HPDE6-E6E7 (cell line): ENCODE measurements around the gene SPTLC1.
"Not testable (repeated sequence)": the region's sequence is repeated elsewhere in the genome, so short reads cannot be mapped to it uniquely, and the experiment has no call there.

Experiments used
- DNase-seq: peaks from one replicate; pipeline ENCODE4 v3.0.0; 2011; ENCODE audit warnings: missing footprints; ENCODE audit errors: extremely low spot score

SPTLC1 gene

GRCh38 chr9:92115071-92115858 lies at the start of gene SPTLC1:
Gene SPTLC1, minus strand, starts transcription at chr9:92115413. Its CDS starts 43 bp downstream, at chr9:92115370.
- peak; percentile 96 for DNase-seq

DNA sequence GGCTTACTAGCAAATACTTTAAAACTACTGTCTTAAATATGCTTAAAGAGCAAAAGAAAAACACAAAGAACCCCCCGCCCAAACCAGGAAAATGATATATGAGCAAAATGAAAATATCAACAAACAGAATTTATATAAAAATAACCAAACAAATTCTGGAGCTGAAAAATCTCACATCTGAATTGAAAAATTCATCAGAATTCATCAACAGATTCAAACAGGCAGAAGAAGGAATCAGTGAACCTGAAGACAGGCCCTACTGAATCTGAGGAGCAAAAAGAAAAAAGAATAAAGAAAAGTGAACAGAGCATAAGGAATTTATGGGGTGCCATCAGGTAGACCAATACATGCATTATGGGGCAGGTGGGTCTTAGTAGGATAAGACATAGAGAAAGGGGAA lies 49.8 kb upstream of the SPTLC1 start:
- no peak for DNase-seq

DNA sequence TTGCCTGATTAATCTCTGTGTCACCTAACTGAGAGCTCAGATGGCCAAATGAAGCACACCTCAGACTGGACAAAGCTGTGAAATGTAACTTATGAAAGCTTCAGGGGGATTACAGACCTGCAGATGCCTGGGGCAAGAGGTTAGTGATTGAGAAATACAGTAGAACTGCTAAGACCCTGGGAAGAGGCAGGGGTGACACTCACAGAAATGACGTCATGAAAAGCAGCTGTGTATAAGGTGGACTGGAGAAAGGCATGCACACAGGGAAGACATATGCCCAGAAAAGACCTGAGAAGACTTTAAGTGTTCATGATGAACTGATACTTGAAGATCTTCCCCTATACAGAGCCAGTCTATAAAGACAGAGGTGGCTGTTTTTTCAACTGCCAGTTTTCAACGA lies 49.3 kb upstream of the SPTLC1 start:
- no peak for DNase-seq

- no peak for DNase-seq
These were observed 48.1 kb upstream of the SPTLC1 start for GRCh38 chr9:92163276-92163675.

DNA sequence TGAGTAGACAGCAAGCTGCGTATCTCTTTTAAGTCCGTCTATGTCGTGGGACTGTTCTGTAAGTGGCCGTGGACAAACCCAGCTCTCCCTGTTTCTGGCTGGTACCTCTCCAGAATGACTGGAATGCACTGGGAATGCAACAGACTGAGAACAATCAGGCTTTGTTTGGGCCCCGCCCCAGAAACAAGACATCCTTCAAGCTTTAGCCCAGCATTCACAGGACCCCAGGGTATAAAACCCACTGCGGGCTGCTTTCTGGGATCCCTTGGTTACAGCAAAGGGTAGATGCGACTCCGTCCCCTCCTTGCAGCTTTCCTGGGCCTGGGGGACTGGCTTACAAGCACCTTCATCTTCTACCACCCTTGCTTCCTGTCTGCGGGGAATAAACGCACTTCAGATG lies 45.6 kb upstream of the SPTLC1 start:
- no peak for DNase-seq

- no peak for DNase-seq
These were observed 43.8 kb upstream of the SPTLC1 start for GRCh38 chr9:92159058-92159457.

DNA sequence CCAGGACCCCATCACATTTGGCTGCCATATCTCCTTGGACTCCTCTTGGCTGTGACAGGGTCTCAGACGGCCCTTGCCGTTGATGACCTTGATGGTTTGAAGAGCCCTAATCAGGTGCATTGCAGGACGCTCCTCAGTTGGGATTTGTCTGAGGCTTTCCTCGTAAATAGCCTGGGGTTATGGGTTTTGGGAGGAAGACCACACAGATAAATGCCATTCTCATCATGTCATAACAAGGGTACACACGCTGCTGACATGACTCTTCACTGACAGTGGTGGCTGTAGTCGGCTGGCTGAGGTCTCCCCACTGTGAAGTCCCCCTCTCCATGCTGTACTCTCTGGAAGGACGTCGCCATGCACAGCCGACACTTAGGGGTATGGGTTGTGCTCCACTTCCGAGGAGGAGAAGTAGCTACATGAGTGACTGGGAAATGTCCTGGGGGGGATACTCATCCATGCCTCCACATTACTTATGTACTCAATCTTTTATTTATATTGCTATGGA lies 42.9 kb upstream of the SPTLC1 start:
- DNase-seq: no peak

- DNase-seq: not testable (repeated sequence)
These were observed 40.5 kb upstream of the SPTLC1 start for GRCh38 chr9:92155736-92156135.

GRCh38 chr9:92155221-92155620 lies 40.0 kb upstream of the SPTLC1 start:
- no peak for DNase-seq

DNA sequence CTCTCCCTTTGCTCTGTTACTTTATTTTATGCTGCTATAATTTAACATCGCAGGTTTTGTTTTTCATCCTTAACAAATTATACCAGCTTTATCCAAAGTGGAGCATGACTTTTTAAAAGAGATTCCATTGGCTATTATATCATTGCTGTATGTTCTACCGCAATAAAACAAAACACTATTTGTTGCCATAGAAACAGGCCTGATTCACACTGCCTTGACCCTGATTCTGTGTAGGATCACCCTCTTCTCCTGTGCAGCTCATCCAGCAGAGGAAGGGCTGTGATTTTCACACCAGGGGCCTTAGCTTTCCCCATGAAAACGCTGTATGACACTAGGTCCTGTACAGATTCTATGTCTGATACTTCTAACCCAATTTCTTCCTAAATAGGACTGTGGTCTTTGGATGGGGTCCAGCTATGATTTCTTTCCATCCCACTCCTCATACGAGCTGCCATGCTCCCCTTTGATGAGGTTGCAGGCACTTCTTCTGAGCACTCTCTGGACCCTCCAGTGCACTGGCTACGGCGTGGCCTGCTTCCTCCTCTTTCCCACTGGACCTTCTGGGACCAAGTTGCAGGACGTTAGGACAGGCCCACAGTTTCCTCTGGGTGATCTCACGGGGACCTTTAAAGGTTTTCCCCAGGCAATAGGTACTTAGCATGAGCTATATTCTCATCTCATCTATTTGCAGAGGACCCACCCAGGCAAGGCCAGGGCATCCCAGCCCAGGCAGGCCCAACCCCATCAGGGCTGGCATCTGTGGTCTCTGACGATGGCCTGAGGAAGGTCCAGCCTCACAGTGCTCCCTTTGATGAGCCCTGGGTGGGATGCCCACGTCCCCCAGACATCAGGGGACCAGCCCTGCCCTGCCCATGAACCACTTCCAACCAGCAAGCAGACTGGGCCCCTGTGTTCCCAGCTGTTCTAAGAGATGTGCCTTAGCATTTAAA lies 38.5 kb upstream of the SPTLC1 start:
- DNase-seq: peak; percentile 43

- no peak for DNase-seq
These were observed 36.6 kb upstream of the SPTLC1 start for GRCh38 chr9:92151691-92152393.

DNA sequence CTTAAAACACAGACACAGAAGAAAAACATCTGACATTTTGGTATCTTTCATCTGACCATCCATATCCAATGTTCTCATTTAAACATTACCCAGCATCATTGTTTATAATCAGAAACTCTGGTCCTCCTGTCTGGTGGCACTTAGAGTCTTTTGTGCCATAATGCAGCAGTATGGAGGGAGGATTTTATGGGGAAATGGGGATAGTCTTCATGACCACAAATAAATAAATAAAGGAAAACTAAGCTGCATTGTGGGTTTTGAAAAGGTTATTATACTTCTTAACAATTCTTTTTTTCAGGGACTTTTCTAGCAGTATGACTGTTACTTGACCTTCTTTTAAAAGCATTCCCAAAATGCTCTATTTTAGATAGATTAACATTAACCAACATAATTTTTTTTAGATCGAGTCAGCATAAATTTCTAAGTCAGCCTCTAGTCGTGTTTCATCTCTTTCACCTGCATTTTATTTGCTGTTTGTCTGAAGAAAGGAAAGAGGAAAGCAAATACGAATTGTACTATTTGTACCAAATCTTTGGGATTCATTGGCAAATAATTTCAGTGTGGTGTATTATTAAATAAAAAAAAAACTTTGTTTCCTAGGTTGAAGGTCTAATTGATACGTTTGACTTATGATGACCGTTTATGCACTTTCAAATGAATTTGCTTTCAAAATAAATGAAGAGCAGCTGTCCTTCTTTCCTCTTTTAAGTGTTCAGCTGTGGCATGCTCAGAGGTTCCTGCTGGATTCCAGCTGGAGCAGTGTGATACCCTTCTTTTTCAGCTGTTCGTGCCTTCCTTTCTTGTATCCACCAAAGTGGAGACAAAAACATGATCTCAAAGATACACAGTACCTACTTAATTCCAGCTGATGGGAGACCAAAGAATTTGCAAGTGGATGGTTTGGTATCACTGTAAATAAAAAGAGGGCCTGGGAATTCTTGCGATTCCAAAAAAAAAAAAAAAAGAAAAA lies 35.6 kb upstream of the SPTLC1 start:
- not testable (repeated sequence) for DNase-seq

GRCh38 chr9:92147852-92148180 lies 32.6 kb upstream of the SPTLC1 start:
- no peak for DNase-seq

- peak; percentile 71 for DNase-seq
These were observed 32.0 kb upstream of the SPTLC1 start for GRCh38 chr9:92147030-92147851.

- no peak for DNase-seq
These were observed 31.4 kb upstream of the SPTLC1 start for GRCh38 chr9:92146610-92147009.

DNA sequence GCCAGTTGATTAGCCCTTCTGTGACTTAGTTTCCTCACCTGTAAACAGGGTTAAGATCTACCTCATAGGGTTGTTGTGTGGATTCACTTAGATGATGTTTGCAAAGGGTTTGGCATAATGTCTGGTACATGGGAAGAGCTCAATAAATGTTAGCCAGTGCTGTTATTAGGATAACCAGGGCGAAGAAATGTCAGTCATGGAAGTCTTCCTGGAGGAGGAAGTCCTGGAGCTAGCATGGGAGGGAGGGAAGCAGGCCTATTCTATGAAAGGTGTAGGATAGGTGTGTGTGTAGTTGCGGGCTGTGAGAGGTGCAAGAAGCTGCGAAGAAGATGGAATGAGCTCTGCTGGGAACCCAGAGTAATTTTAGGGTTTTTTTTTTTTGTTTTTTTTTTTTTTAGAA lies 30.6 kb upstream of the SPTLC1 start:
- not testable (repeated sequence) for DNase-seq

- no peak for DNase-seq
These were observed 27.1 kb upstream of the SPTLC1 start for GRCh38 chr9:92142329-92142728.

GRCh38 chr9:92141144-92142129 lies 26.2 kb upstream of the SPTLC1 start:
- no peak for DNase-seq

DNA sequence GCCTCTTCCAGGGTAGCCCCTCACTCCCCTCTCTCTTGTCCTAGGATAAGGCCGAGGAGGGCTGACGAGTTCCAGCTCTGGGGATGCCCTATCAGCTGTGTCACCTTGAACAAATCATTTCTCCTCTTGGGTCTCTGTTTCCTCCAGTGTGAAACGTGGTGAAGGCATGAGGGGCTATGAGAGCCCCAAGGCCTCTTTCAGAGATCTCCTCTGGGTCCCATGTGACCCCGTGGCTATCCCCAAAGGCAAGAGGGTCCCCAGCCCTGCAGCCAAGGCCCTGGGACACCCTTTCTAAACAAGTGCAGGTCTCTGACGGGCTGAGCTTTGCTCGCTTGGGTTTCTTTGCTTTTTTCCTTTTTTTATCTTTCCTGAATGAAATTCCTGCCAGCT lies 25.5 kb upstream of the SPTLC1 start:
- DNase-seq: no peak
